GM12865 (cell line): ENCODE data around the gene KIF17.

ENCODE experiments used
- DNase-seq: peaks from one replicate; pipeline ENCODE4 v3.0.0; 2010; ENCODE audit warnings: low read depth
- H3K4me3 ChIP-seq: 2 replicates; pipeline ENCODE4 v1.5.1; 2011; ENCODE audit warnings: mild to moderate bottlenecking, low read depth, low read length, control low read depth
- CTCF ChIP-seq: IDR thresholded peaks from 2 replicates; pipeline ENCODE4 v1.5.1; 2011; ENCODE audit warnings: low read length, control low read depth, low read depth, inconsistent platforms; ENCODE audit not compliant: insufficient read depth; ENCODE audit errors: missing control alignments

The KIF17 gene

GRCh38 chr1:20626524-20626923, 91.3 kb downstream of the KIF17 start:
- TF ChIP-seq CTCF, result no peak
- H3K4me3 ChIP-seq, result no peak overlapping the region
- DNase-seq, result no peak

GRCh38 chr1:20626098-20626427, 91.7 kb downstream of the KIF17 start:
- no peak for TF ChIP-seq CTCF
- DNase-seq, result no peak
- no peak overlapping the region for H3K4me3 ChIP-seq

- no peak overlapping the region for H3K4me3 ChIP-seq
- no peak for TF ChIP-seq CTCF
- no peak for DNase-seq
Measured at GRCh38 chr1:20625176-20626097, 92.4 kb downstream of the KIF17 start.

GRCh38 chr1:20624709-20625108, 93.1 kb downstream of the KIF17 start:
- DNase-seq, result no peak
- no peak overlapping the region for H3K4me3 ChIP-seq
- no peak for TF ChIP-seq CTCF

DNA sequence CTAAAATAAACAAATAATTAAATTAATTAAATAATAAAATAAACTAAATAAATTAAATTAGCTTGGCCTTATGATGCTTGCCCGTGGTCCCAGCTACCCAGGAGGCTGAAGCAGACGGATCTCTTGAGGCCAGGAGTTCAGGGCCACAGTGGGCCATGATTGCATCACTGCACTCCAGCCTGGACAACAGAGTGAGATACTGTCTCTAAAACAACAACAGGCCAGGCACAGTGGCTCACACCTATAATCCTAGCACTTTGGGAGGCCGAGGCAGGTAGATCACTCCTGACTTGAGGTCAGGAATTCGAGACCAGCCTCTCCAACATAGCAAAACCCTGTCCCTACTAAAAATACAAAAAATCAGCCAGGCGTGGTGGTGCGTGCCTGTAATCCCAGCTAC, 96.8 kb downstream of the KIF17 start:
- DNase-seq, result no peak
- no peak for TF ChIP-seq CTCF
- no peak overlapping the region for H3K4me3 ChIP-seq

GRCh38 chr1:20619999-20620398, 97.8 kb downstream of the KIF17 start:
- H3K4me3 ChIP-seq, result no peak overlapping the region
- DNase-seq, result no peak
- no peak for TF ChIP-seq CTCF

DNA sequence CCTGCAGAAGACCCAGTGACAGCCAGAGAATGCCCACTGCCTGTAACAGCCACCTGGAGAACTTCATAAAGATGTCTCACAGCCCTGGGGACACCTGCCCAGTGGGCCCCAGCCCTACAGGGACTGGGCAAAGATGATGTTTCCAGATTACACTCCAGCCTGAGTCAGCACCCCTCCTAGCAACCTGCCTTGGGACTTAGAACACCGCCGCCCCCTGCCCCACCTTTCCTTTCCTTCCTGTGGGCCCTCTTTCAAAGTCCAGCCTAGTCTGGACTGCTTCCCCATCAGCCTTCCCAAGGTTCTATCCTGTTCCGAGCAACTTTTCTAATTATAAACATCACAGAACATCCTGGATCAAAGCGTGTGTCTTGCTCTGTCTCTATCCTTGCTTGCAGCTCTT, 99.3 kb downstream of the KIF17 start:
- no peak for TF ChIP-seq CTCF
- DNase-seq, result no peak
- H3K4me3 ChIP-seq, result no peak overlapping the region
